Activated CD8-positive, alpha-beta memory T cell treated with anti-CD3 and anti-CD28 coated beads, Interleukin-2, amount 50 U/mL, for 1 hour (primary cell): ENCODE results near the gene DOCK8.

Source experiments
- DNase-seq: peaks from one replicate; pipeline ENCODE4 v3.0.0-alpha.2; 2020; ENCODE audit errors: extremely low read depth

DOCK8 gene

GRCh38 chr9:414595-414994 is 199.9 kb downstream of the DOCK8 start:
- no peak for DNase-seq

DNA sequence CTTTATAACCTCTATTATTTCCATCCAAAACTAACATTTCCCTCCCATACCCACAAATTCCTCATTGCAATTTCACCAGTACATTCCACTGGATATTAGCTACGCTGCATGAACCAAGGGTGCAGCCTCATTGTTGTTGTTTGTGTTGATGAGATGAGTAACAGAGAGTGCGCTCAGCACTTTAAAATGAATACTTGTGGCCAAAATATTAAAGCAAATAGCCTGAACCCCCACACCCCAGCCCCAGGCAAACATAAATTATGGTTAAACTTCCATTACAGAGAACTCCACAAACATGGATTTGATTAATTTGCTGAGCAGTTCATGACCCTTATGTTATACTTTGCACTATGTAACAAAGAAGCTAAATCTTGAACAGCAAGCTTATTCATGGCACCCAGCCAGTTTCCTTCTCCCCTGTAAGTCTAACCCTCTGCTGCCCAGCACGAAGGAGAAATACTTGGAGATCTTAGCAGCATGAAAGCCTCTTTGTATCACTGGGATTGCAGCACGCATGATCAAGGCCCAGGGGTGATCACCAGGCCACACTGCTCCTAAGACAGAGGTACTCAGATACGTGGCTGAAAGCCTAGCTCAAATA is 205.0 kb downstream of the DOCK8 start:
- DNase-seq, result no peak

GRCh38 chr9:421896-422295 is 207.2 kb downstream of the DOCK8 start:
- DNase-seq, result no peak

- no peak for DNase-seq
Observed at GRCh38 chr9:426264-426663, 211.6 kb downstream of the DOCK8 start.

DNA sequence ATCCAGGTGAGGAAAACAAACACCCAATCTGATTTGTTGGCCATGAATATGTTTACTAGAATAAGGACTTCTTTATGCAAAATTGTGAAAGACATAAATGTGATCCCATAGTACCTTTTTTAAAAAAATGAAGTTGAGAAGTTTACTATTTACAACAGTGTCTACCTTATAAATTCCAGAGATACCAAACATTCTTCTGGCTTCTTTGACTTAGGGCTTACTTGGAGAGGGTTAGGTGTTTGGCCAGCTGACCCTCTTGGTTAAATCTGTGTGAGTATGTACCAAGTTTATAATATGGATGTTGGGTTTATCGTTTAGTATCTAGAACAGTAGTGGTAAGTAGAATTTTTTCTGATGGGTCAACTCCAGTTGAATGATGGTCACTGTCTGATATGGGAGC is 212.3 kb downstream of the DOCK8 start:
- no peak for DNase-seq

- DNase-seq, result no peak
Observed at GRCh38 chr9:431701-432100, 217.0 kb downstream of the DOCK8 start.

- DNase-seq, result no peak
Observed at GRCh38 chr9:436482-436881, 221.8 kb downstream of the DOCK8 start.

GRCh38 chr9:437066-437465 is 222.4 kb downstream of the DOCK8 start:
- no peak for DNase-seq

DNA sequence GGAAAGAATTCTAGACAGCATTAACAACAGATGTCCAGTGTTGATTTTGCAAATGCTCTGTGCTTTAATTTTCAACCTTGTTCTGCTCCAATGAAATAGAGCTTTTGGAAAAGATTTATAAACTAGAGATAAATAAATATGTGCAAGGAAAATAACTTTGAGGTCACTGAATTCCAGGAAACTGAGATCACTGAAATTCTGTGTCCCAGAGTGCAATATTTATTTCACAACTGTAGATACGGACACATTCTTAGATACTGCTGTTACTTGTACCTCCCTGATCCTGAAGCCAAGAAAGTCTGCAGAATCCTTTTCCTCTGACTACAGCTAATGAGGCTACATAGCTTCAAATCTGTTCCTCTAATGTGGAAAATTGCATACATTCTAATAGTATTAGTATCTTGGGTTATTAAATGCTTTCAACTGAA is 222.9 kb downstream of the DOCK8 start:
- no peak for DNase-seq

GRCh38 chr9:438066-438465 is 223.4 kb downstream of the DOCK8 start:
- DNase-seq, result no peak

- no peak for DNase-seq
Observed at GRCh38 chr9:438961-439768, 224.5 kb downstream of the DOCK8 start.

DNA sequence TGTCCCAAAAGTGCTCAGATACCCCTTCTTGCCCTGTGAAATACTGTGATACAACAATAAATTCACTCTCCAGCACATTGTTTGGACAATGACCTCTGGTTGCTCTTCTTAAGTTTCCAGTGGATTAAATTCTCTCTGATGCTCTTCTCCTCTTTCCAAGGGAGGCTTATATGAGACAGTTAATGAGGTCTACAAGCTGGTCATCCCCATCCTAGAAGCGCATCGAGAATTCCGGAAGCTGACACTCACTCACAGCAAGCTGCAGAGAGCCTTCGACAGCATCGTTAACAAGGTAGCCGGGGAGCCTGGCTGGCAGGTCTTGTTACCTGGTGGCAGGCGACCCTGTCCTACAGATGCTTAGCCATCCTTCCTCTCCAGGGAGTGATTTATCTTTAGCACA is 226.5 kb downstream of the DOCK8 start:
- no peak for DNase-seq

- DNase-seq, result no peak
Observed at GRCh38 chr9:444528-444927, 229.9 kb downstream of the DOCK8 start.

- no peak for DNase-seq
Observed at GRCh38 chr9:445033-445432, 230.4 kb downstream of the DOCK8 start.

- no peak for DNase-seq
Observed at GRCh38 chr9:446074-446699, 231.5 kb downstream of the DOCK8 start.

DNA sequence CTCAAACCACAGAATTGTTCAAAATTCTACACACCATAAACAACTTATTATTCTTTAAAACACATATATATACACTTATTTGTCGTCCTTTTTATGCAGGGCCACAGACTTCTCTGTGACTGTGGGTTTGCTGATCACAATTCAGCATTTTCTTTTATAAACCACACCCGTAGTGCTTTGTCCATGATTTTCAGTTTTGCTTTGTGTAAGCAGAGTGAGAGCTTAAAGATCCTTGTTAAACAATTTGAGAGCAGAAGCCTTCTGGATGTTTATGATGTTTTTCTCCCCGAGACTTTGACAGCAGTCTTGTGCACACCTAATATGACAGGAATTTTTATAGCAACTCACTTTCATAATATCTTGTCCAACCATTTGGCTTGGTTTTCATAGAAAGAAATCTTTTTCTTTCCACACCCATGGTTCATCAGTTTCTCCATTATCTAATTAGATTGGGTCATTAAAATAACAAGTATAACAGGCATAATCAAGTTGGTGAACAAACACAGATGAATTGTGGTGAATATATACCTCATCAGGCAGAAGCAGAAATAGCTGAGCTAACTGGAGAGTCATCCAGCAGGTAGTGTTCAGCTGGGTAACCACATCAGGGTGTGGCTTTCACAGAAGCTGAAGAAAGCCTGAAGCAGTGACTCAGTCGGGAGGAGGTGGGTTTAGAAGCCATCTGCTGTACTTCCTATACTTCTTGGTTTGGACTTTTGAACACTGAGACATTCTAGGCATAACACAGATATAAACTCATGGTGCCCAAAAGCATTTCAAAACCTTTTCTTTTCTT is 232.8 kb downstream of the DOCK8 start:
- DNase-seq, result peak; percentile 43

DNA sequence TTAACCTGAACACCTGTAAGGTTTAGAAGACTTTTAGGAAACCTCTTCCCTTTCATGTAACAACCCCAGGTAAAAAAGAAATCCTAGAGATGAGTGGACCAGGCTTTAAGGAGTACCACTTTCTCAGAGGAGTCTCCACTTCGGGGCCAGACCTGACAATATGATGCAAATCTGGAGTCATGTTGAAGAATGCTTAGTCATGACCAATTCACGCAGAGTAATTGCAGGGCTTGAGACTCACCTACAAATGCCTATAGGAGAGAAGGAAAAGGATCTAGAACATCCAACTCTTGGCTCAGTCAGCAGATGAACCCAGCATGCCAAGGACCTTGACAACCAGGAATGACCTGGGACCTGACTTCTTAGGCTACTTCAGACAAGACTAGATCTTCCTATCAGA is 235.4 kb downstream of the DOCK8 start:
- no peak for DNase-seq

DNA sequence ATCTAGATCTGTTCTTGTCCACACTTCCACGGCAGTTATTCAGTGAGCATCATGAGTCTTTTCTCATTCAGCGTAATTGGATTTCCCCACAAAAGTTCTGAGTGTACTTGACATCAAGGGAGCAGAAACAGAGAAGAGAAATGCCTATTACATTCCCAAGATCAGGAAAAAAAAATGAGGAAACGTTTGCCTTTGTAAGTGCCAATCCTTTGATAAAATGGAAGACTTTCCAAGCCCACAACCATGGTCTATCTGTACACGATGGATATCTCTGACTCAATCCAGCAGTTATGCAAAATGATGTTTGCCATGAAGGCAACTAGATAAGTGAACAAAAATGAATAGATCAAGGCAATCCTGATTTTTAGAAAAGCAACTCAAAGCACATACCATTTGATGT is 235.9 kb downstream of the DOCK8 start:
- no peak for DNase-seq

DNA sequence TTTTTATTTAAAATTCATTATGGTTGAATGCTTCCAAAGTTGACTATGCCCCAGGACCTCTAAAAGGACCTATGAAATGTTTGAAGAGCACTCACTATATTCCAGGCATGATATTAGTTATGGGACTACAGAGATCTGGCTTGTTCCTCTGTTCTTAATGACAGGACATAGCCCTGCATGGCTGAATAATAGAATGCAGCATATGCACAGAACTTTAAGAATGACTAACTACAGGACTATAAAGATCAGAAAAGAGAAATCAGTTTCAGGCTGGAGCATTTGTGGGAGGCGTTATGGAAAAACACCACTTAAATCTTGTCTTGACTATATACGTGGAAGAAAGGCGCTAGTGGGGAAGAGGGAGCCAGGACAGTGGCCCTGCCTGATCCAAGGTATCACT is 239.2 kb downstream of the DOCK8 start:
- no peak for DNase-seq

DNA sequence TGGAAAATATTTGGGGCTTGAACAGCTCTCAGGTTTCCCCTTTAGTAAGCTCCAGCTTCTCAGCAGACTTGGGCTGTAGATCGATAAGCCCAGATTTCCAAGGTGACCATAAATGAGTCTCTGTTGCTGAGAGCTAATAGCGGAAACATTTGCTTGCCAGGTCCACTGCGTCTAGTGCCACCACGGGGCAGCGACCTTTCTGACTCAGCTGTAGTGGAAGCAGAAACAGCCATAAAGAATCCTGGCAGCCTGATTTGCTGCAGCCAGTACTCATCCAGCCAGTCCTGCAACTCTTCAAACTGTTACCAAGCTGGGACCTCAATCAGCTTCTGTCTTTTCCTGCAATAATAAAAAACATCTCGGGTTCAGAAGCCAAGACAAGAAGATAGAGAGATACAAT is 241.7 kb downstream of the DOCK8 start:
- DNase-seq, result no peak

DNA sequence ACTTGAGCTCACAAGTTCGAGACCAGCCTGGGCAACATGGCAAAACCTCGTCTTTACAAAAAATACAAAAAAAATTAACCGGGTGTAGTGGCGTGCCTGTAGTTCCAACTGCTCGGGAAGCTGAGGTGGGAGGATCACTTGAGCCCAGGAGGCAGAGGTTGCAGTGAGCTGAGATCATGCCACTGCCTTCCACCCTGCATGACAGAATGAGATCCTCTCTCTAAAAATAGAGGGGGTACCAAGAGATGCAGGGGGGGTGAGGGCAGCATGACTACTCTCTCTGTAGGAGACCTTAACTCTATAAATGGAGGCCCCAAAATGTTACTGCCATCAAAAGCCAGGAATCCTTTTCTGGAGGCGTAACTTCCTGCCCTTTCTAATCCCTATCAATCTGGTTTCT is 243.9 kb downstream of the DOCK8 start:
- no peak for DNase-seq
